B cell (primary cell): ENCODE measurements around the gene GRM2. TPM values are rescaled to one million over a fixed set of nuclear protein-coding genes. Genes with fewer than 3 reads are reported as not detected.

Source experiments
- ATAC-seq: fragments of 200-7000 bp; cut with Tn5 transposase; one replicate; pipeline ENCODE4 v1.10.0; 2021; ENCODE audit warnings: low read depth, mild to moderate bottlenecking, moderate number of reproducible peaks, moderate library complexity
- CTCF ChIA-PET: fragments of 350-600 bp; sonication (Branson Sonifier 250); formaldehyde crosslinking; loops from one replicate; lab custom pipeline; 2021; ENCODE audit warnings: antibody characterized with exemption, inconsistent platforms; lab: Charles Lee
- POLR2A ChIA-PET: fragments of 350-600 bp; sonication (Branson Sonifier 250); formaldehyde crosslinking; loops from one replicate; lab custom pipeline; 2021; ENCODE audit warnings: antibody characterized with exemption; lab: Charles Lee
- DNase-seq: peaks from one replicate; pipeline ENCODE4 v3.0.0; 2013
- H2AFZ ChIP-seq: 2 replicates; pipeline ENCODE4 v1.6.1; 2012; ENCODE audit warnings: mild to moderate bottlenecking, low read depth, low read length; ENCODE audit not compliant: insufficient read depth, poor library complexity, severe bottlenecking
- H3K27ac ChIP-seq, 2 donors: 1 replicate in 1 of 2; 2 replicates in 1 of 2; pipeline ENCODE4 v1.5.1; 2012 to 2013; ENCODE audit warnings: low read length in 2 of 2, mild to moderate bottlenecking in 2 of 2, moderate library complexity in 1 of 2
- H3K27me3 ChIP-seq, 4 experiments: fragments of 200-600 bp in 1 of 4; sonication (generic) in 1 of 4; replicated peaks in 1 of 4; 1 replicate in 2 of 4; 2 replicates in 2 of 4; pipeline versions ENCODE4 v1.6.1 to v1.7.0; 2013 to 2016; ENCODE audit warnings: low read length in 3 of 4, mild to moderate bottlenecking in 2 of 4, mixed read lengths in 1 of 4, moderate library complexity in 1 of 4; ENCODE audit not compliant: insufficient read depth in 4 of 4, control insufficient read depth in 3 of 4; ENCODE audit errors: control extremely low read depth in 1 of 4
- H3K36me3 ChIP-seq, 2 experiments: replicated peaks in 1 of 2; 1 replicate in 1 of 2; 2 replicates in 1 of 2; pipeline versions ENCODE4 v1.6.1 to v1.7.1; 2013; ENCODE audit warnings: low read length in 1 of 2; ENCODE audit not compliant: insufficient read depth in 2 of 2, control insufficient read depth in 1 of 2; ENCODE audit errors: control extremely low read depth in 1 of 2, extremely low read depth in 1 of 2
- H3K4me1 ChIP-seq, 2 donors: fragments of 200-600 bp in 1 of 2; sonication (generic) in 1 of 2; 1 replicate in 1 of 2; 2 replicates in 1 of 2; pipeline versions ENCODE4 v1.5.1 to v1.6.1; 2013 to 2017; ENCODE audit warnings: low read length in 2 of 2; ENCODE audit not compliant: control insufficient read depth in 2 of 2, insufficient read depth in 2 of 2
- H3K4me2 ChIP-seq: replicated peaks from 2 replicates; pipeline ENCODE3; 2012; ENCODE audit warnings: mild to moderate bottlenecking, low read depth, low read length; ENCODE audit not compliant: poor library complexity, severe bottlenecking
- H3K4me3 ChIP-seq, 5 experiments: fragments of 200-600 bp in 1 of 5; sonication (generic) in 1 of 5; 1 replicate in 3 of 5; 2 replicates in 2 of 5; pipeline versions ENCODE4 v1.5.1 to v1.7.0; 2011 to 2016; ENCODE audit warnings: low read length in 4 of 5, mild to moderate bottlenecking in 4 of 5, low read depth in 2 of 5, control low read depth in 1 of 5, moderate library complexity in 1 of 5; ENCODE audit not compliant: insufficient read depth in 1 of 5; ENCODE audit errors: control extremely low read depth in 1 of 5, extremely low read depth in 1 of 5
- H3K79me2 ChIP-seq: fragments of 200-600 bp; sonication (generic); one replicate; pipeline ENCODE4 v1.6.0; 2016; ENCODE audit warnings: low read length; ENCODE audit not compliant: control insufficient read depth, insufficient read depth
- H3K9ac ChIP-seq: fragments of 200-600 bp; sonication (generic); 2 replicates; pipeline ENCODE4 v1.6.1; 2017; ENCODE audit warnings: mild to moderate bottlenecking, low read length, moderate library complexity
- H3K9me3 ChIP-seq, 3 donors: one replicate each; pipeline versions ENCODE4 v1.6.1 to v1.7.1; 2013; ENCODE audit warnings: low read length in 2 of 3; ENCODE audit not compliant: control insufficient read depth in 2 of 3, insufficient read depth in 1 of 3; ENCODE audit errors: control extremely low read depth in 1 of 3
- H4K20me1 ChIP-seq: 2 replicates; pipeline ENCODE4 v1.6.0; 2012; ENCODE audit warnings: mild to moderate bottlenecking, low read length; ENCODE audit not compliant: insufficient read depth, control insufficient read depth, poor library complexity, severe bottlenecking
- H3K27ac Mint-ChIP-seq: one replicate; pipeline ENCODE4 v1.8.0; 2021; ENCODE audit warnings: mixed read lengths
- H3K27me3 Mint-ChIP-seq: one replicate; pipeline ENCODE4 v1.8.0; 2021; ENCODE audit warnings: mixed read lengths
- H3K4me1 Mint-ChIP-seq: one replicate; pipeline ENCODE4 v1.8.0; 2021; ENCODE audit warnings: mixed read lengths
- H3K4me3 Mint-ChIP-seq: one replicate; pipeline ENCODE4 v1.8.0; 2021; ENCODE audit warnings: mixed read lengths
- H3K9me3 Mint-ChIP-seq: one replicate; pipeline ENCODE4 v1.8.0; 2022; ENCODE audit warnings: mixed read lengths; ENCODE audit not compliant: insufficient read depth
- CTCF ChIP-seq: fragments of 200-600 bp; IDR thresholded peaks from one replicate; pipeline ENCODE4 v1.8.0; 2022; ENCODE audit warnings: antibody characterized with exemption, mild to moderate bottlenecking
- EZH2 ChIP-seq: IDR thresholded peaks from 2 replicates; pipeline ENCODE4 v1.6.1; 2012; ENCODE audit warnings: borderline replicate concordance, low read depth, mild to moderate bottlenecking, moderate library complexity, low read length; ENCODE audit not compliant: insufficient read depth, poor library complexity, severe bottlenecking
- WGBS: methylation state at CpG from one replicate; pipeline ENCODE4 v1.1.5; 2013; ENCODE audit warnings: missing lambda C conversion rate; ENCODE audit not compliant: insufficient coverage; 5-methylcytosine and 5-hydroxymethylcytosine counted together
- intact Hi-C: fragments of 100-400 bp; cut with micrococcal nuclease; formaldehyde crosslinking; loops from one replicate; pipeline ENCODE4 v1.10.0; 2022
- polyA plus RNA-seq: library from polyadenylated mRNA; depleted of rRNA; stranded (reverse); fragments of >200 nt; gene quantifications from 2 replicates; pipeline ENCODE4 v1.2.3, GENCODE V29; 2012
- total RNA-seq, 2 donors: library from RNA; stranded (reverse); fragments of 120-200 nt in 1 of 2; gene quantifications; 1 replicate in 1 of 2; 2 replicates in 1 of 2; pipeline versions ENCODE4 v1.2.3 to v1.2.4, GENCODE V29; 2013 to 2022

Gene GRM2
- total and polyA plus RNA-seq, 2 donors (not counting 1 experiment from before 2014, with no cell fraction given): 0.86 to 2.8 TPM

DNA sequence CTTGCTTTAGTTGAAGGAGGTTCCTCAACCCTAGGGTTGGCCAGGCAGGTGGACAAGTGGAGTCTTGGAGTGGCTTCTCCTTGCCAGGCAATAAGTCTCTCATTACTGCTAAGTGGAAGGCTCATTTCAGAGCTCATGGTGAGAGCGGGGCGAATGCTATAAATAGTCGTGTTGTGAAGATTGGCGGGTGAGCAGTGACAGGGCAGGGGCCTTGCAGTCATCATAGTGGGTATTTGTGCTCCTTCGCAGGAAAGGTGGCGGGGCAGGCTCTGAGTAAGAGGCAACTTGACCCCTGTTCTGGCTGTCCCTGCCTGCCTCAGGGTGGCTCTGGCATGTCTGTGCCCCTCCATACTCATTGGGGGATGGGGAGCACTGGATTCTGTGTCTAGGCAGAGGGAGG lies 8.7 kb upstream of the GRM2 start:
- WGBS: 96% methylated on average over 6 of the region's 6 CpGs
- Histone ChIP-seq H3K27ac (no peak overlapping the region), H3K79me2 (peaks cover 3% of the 10 kb centered on the region), H3K4me3 (no peak overlapping the region), H3K4me1 (no peaks in the 10 kb centered on the region), H3K36me3 (peaks cover 0 to 86% of the 10 kb centered on the region in 2 experiments), H3K9ac (no peak overlapping the region), H3K9me3 (no peaks in the 10 kb centered on the region), H4K20me1 (peaks cover 68% of the 10 kb centered on the region), H2AFZ (no peak overlapping the region), H3K27me3 (no peaks in the 10 kb centered on the region), H3K4me2 (no peak overlapping the region)
- H3K4me3 Mint-ChIP-seq: no peak overlapping the region
- no peaks in the 10 kb centered on the region for H3K9me3 Mint-ChIP-seq
- DNase-seq (no peak), ATAC-seq (no peak)
- no peak for TF ChIP-seq EZH2
- no peak for TF ChIP-seq CTCF
- H3K27ac Mint-ChIP-seq: no peak overlapping the region
- ChIA-PET POLR2A (no interaction called here), CTCF (interaction anchor here (1.1 kb wide), 1 partner anchor 196 kb away, joined by 4 read pairs; no protein-coding TSS in a partner anchor)
- intact Hi-C loops: no loop called here
- H3K4me1 Mint-ChIP-seq: no peaks in the 10 kb centered on the region
- H3K27me3 Mint-ChIP-seq: no peaks in the 10 kb centered on the region

DNA sequence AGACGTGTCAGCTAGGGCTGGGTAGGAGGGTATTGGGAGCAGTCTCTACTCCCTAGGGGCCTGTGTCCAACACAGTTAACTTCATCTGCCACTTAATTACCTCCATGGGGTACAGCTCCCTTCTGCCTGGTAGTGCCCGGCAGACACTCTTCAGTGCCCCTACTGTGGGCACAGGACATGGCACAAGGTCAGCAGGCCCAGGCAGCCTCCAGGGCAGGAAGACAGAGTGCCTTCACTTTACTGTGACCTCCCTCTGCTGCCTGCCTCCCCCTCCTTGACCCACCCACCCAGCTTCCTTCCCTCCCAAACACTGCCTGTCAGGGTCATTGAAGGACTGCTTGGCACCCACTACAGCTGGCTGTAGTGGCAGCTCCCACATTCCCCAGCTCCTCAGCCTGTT lies 6.5 kb upstream of the GRM2 start:
- no peak overlapping the region for H2AFZ ChIP-seq
- no peak overlapping the region for H3K9ac ChIP-seq
- no peak overlapping the region for H3K4me2 ChIP-seq
- H3K4me3 Mint-ChIP-seq: no peak overlapping the region
- WGBS: 92% methylated on average over 1 of the region's 2 CpGs
- H3K36me3 ChIP-seq: peaks cover 0 to 83% of the 10 kb centered on the region in 2 experiments
- ATAC-seq (no peak), DNase-seq (no peak)
- H4K20me1 ChIP-seq: peaks cover 52% of the 10 kb centered on the region
- ChIA-PET CTCF (no interaction called here), POLR2A (no interaction called here)
- no peaks in the 10 kb centered on the region for H3K79me2 ChIP-seq
- H3K4me3 ChIP-seq: no peak overlapping the region
- intact Hi-C loops: no loop called here
- H3K27ac Mint-ChIP-seq: no peak overlapping the region
- TF ChIP-seq CTCF: no peak
- TF ChIP-seq EZH2: no peak
- no peaks in the 10 kb centered on the region for H3K9me3 ChIP-seq
- no peaks in the 10 kb centered on the region for H3K9me3 Mint-ChIP-seq
- H3K27me3 Mint-ChIP-seq: no peaks in the 10 kb centered on the region
- no peaks in the 10 kb centered on the region for H3K4me1 Mint-ChIP-seq
- no peak overlapping the region for H3K27ac ChIP-seq
- H3K4me1 ChIP-seq: no peaks in the 10 kb centered on the region
- no peaks in the 10 kb centered on the region for H3K27me3 ChIP-seq
